Activated CD4-positive, alpha-beta T cell treated with anti-CD3 and anti-CD28 coated beads for 1 hour (primary cell): Measurements from ENCODE around the gene MYOG.

ENCODE experiments used
- DNase-seq: peaks from one replicate; pipeline ENCODE4 v3.0.0-alpha.2; 2020

The MYOG gene

GRCh38 chr1:203117611-203118575 is 32.1 kb upstream of the MYOG start:
- no peak for DNase-seq

GRCh38 chr1:203116091-203116820 is 30.4 kb upstream of the MYOG start:
- no peak for DNase-seq

- no peak for DNase-seq
Observed at GRCh38 chr1:203114202-203114601, 28.4 kb upstream of the MYOG start.

GRCh38 chr1:203113308-203113707 is 27.5 kb upstream of the MYOG start:
- DNase-seq = no peak

- DNase-seq = no peak
Observed at GRCh38 chr1:203112475-203112874, 26.7 kb upstream of the MYOG start.

- DNase-seq = no peak
Observed at GRCh38 chr1:203104789-203105390, 19.1 kb upstream of the MYOG start.

- DNase-seq = no peak
Observed at GRCh38 chr1:203103829-203104495, 18.1 kb upstream of the MYOG start.

- DNase-seq = no peak
Observed at GRCh38 chr1:203103216-203103615, 17.4 kb upstream of the MYOG start.

- DNase-seq = no peak
Observed at GRCh38 chr1:203101813-203102634, 16.2 kb upstream of the MYOG start.

GRCh38 chr1:203100516-203100869 is 14.7 kb upstream of the MYOG start:
- DNase-seq = no peak

GRCh38 chr1:203099805-203100515 is 14.1 kb upstream of the MYOG start:
- DNase-seq = no peak

GRCh38 chr1:203098914-203099520 is 13.2 kb upstream of the MYOG start:
- no peak for DNase-seq

- no peak for DNase-seq
Observed at GRCh38 chr1:203098445-203098844, 12.6 kb upstream of the MYOG start.

GRCh38 chr1:203097001-203097400 is 11.2 kb upstream of the MYOG start:
- no peak for DNase-seq

GRCh38 chr1:203096566-203096965 is 10.8 kb upstream of the MYOG start:
- no peak for DNase-seq

GRCh38 chr1:203095061-203095690 is 9.4 kb upstream of the MYOG start:
- no peak for DNase-seq

- DNase-seq = no peak
Observed at GRCh38 chr1:203093754-203094410, 8.1 kb upstream of the MYOG start.

GRCh38 chr1:203091761-203092330 is 6.0 kb upstream of the MYOG start:
- no peak for DNase-seq

- DNase-seq = no peak
Observed at GRCh38 chr1:203091199-203091477, 5.3 kb upstream of the MYOG start.
